ENCODE data around the gene PRX.
A peak's percentile ranks its signal among the peaks of the same experiment; 100 is the strongest.
"Not testable (repeated sequence)": the region's sequence is repeated elsewhere in the genome, so short reads cannot be mapped to it uniquely, and the experiment has no call there.

PRX gene

GRCh38 chr19:40411125-40411842, 1.9 kb downstream of the PRX start:
- TF ChIP-seq CTCF (IDR thresholded peaks at IDR 0.05; ENCODE audit: control extremely low read depth, extremely low read depth, low read depth, missing control alignments) = no peak
- no peak for DNase-seq (ENCODE audit: extremely low spot score)
- ChIA-PET POLR2A (interaction anchor here (0.7 to 1.2 kb wide), 2 partner anchors 9 to 55 kb away, joined by 3 to 4 read pairs; no protein-coding TSS in a partner anchor), CTCF (interaction anchor here (0.6 to 2.9 kb wide), 6 partner anchors 9 to 106 kb away, joined by 3 to 35 read pairs (median 5); partner anchors contain the start of gene SERTAD1)

- DNase-seq (ENCODE audit: extremely low spot score) = no peak
- CTCF ChIA-PET = interaction anchor here (1.2 to 4.0 kb wide), 4 partner anchors 10 to 63 kb away, joined by 3 to 35 read pairs (median 16); no protein-coding TSS in a partner anchor
- POLR2A ChIA-PET = interaction anchor here (1.5 kb wide), 1 partner anchor 9 kb away, joined by 3 read pairs; no protein-coding TSS in a partner anchor
- TF ChIP-seq CTCF (IDR thresholded peaks at IDR 0.05; ENCODE audit: control extremely low read depth, extremely low read depth, low read depth, missing control alignments) = no peak
Observed at GRCh38 chr19:40410030-40410389, 3.2 kb downstream of the PRX start.

- POLR2A ChIA-PET = interaction anchor here (0.6 kb wide), 1 partner anchor 13 kb away, joined by 3 read pairs; no protein-coding TSS in a partner anchor
- DNase-seq (ENCODE audit: extremely low spot score) = not testable (repeated sequence)
- CTCF ChIA-PET = interaction anchor here (2.6 to 4.0 kb wide), 2 partner anchors 12 to 56 kb away, joined by 8 to 30 read pairs; no protein-coding TSS in a partner anchor
Observed at GRCh38 chr19:40408598-40408925, 4.6 kb downstream of the PRX start.

- ChIA-PET POLR2A (no interaction called here), CTCF (interaction anchor here (1.1 to 4.0 kb wide), 3 partner anchors 9 to 57 kb away, joined by 3 to 30 read pairs (median 8); no protein-coding TSS in a partner anchor)
- TF ChIP-seq CTCF (IDR thresholded peaks at IDR 0.05; ENCODE audit: control extremely low read depth, extremely low read depth, low read depth, missing control alignments) = no peak
- no peak for DNase-seq (ENCODE audit: extremely low spot score)
Observed at GRCh38 chr19:40407714-40408597, 5.2 kb downstream of the PRX start.

- ChIA-PET CTCF (interaction anchor here (0.9 to 2.7 kb wide), 8 partner anchors 11 to 232 kb away, joined by 3 to 13 read pairs (median 6); partner anchors contain the start of genes PRX and SERTAD1), POLR2A (interaction anchor here (0.7 to 2.0 kb wide), 4 partner anchors 9 to 23 kb away, joined by 3 to 6 read pairs (median 4); partner anchors contain the start of gene SERTAD1)
- peak; percentile 98 for DNase-seq (ENCODE audit: extremely low spot score)
- TF ChIP-seq CTCF (IDR thresholded peaks at IDR 0.05; ENCODE audit: control extremely low read depth, extremely low read depth, low read depth, missing control alignments) = no peak
Observed at GRCh38 chr19:40403262-40403984, 9.8 kb downstream of the PRX start.

- ChIA-PET POLR2A (no interaction called here), CTCF (interaction anchor here (1.5 kb wide), 1 partner anchor 24 kb away, joined by 4 read pairs; no protein-coding TSS in a partner anchor)
- no peak for DNase-seq (ENCODE audit: extremely low spot score)
- no peak for TF ChIP-seq CTCF (IDR thresholded peaks at IDR 0.05; ENCODE audit: control extremely low read depth, extremely low read depth, low read depth, missing control alignments)
Observed at GRCh38 chr19:40400559-40400958, 12.6 kb downstream of the PRX start.
